Ishikawa (cell line): ENCODE measurements around the gene ST3GAL5.

Experiments used
- CEBPB ChIP-seq: IDR thresholded peaks from 2 replicates; pipeline ENCODE4 v1.6.1; 2012
- CREB1 ChIP-seq: IDR thresholded peaks from 2 replicates; pipeline ENCODE4 v1.6.1; 2012; ENCODE audit warnings: low read depth
- EGR1 ChIP-seq: IDR thresholded peaks from 2 replicates; pipeline ENCODE4 v1.6.1; 2012
- EP300 ChIP-seq: IDR thresholded peaks from 2 replicates; pipeline ENCODE4 v1.6.1; 2012; ENCODE audit warnings: borderline replicate concordance
- FOXM1 ChIP-seq: IDR thresholded peaks from 2 replicates; pipeline ENCODE4 v1.6.1; 2012; ENCODE audit warnings: low read depth, borderline replicate concordance
- NFIC ChIP-seq: IDR thresholded peaks from 2 replicates; pipeline ENCODE4 v1.6.1; 2012
- RAD21 ChIP-seq: IDR thresholded peaks from 2 replicates; pipeline ENCODE4 v1.6.1; 2012; ENCODE audit warnings: low read depth
- REST ChIP-seq: IDR thresholded peaks from 2 replicates; pipeline ENCODE4 v1.6.1; 2012; ENCODE audit warnings: low read depth, mild to moderate bottlenecking
- TAF1 ChIP-seq: IDR thresholded peaks from 2 replicates; pipeline ENCODE4 v1.6.1; 2012; ENCODE audit warnings: low read depth, mild to moderate bottlenecking
- TCF12 ChIP-seq: IDR thresholded peaks from 2 replicates; pipeline ENCODE4 v1.6.1; 2012; ENCODE audit warnings: low read depth
- TEAD4 ChIP-seq: IDR thresholded peaks from 2 replicates; pipeline ENCODE4 v1.6.1; 2012
- USF1 ChIP-seq: IDR thresholded peaks from 2 replicates; pipeline ENCODE4 v1.6.1; 2012
- YY1 ChIP-seq: IDR thresholded peaks from 2 replicates; pipeline ENCODE4 v1.6.1; 2012; ENCODE audit warnings: low read depth
- ZBTB7A ChIP-seq: IDR thresholded peaks from 2 replicates; pipeline ENCODE4 v1.6.1; 2012; ENCODE audit warnings: low read depth
- TF ChIP-seq, protein P1 (sequence below): IDR thresholded peaks from 2 replicates; pipeline ENCODE4 v1.6.1; 2012

The ST3GAL5 gene

DNA sequence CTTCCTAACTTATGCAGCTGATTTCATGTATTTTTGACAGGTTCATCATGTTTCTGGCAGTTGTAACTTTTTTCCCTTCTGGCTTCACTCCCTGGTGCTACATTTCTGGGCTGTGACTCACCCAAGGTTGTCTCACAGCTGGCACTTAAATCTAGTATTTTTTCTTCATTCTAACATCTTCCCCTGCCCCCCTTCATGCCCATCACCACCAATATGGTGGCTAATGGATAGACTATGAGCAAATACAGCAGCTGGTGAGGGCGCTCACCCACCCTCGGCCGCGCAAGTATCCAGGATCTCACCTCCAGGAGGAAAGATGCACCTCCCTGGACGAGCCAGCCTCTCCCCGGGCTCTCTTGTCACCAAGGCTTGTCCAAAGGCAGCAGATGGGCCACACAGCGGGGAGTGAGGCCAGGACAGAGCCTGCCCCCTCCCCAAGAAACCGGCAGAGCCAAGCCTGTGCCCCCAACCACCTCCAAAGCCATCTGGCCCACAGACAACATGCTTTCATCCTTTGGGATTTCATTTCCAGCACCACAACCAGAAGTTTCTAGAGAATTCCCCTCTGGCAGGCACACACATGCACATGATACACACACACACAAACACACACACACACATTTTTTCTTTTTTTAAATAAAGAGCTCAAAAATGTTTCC lies 95.9 kb downstream of the ST3GAL5 start:
- TF ChIP-seq NFIC (peak; percentile 34; the same call in 1 of the 2 replicates), EGR1 (no peak), TAF1 (no peak), TCF12 (no peak), FOXM1 (no peak), REST (no peak), ZBTB7A (no peak), CREB1 (no peak), TEAD4 (peak; percentile 32; the same call in 1 of the 2 replicates)
- TF ChIP-seq, protein P1, sequence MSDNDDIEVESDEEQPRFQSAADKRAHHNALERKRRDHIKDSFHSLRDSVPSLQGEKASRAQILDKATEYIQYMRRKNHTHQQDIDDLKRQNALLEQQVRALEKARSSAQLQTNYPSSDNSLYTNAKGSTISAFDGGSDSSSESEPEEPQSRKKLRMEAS, result no peak

GRCh38 chr2:85791704-85792565 lies 96.9 kb downstream of the ST3GAL5 start:
- TF ChIP-seq TAF1 (no peak), TCF12 (no peak), ZBTB7A (no peak), YY1 (no peak), NFIC (no peak), EGR1 (no peak), EP300 (no peak), CREB1 (no peak), FOXM1 (no peak), RAD21 (no peak), USF1 (no peak), CEBPB (no peak), REST (no peak), TEAD4 (no peak)
- TF ChIP-seq, protein P1, result no peak

GRCh38 chr2:85790499-85791188 lies 98.1 kb downstream of the ST3GAL5 start:
- TF ChIP-seq USF1 (no peak), REST (no peak), TEAD4 (no peak), YY1 (no peak), TAF1 (no peak), RAD21 (no peak), CEBPB (no peak), CREB1 (no peak), NFIC (no peak), TCF12 (no peak), FOXM1 (no peak), ZBTB7A (no peak), EP300 (no peak), EGR1 (no peak)
- TF ChIP-seq, protein P1, result no peak
